Measurements from ENCODE around the gene ASTN2.

DNA sequence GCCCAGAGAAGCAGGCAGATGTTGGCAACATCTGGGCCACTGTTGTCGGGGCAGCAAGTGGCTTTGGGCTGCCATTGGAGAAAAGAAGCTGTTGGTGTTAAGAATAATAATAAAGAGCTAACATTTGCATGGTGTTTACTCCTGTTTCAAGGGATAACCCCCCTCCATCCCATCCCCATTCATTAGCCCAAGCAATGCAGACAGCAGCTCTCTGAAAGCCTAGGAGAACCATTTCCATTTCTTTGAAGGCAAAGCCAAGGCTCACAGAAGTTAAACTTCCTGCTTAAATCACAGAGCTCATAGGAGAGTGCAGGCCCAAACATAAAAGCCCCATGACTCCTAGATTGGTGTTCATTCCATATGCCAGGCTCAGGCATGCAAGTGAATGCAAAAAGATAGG lies 175.4 kb downstream of the ASTN2 start:
- no peak for TF ChIP-seq CTCF (IDR thresholded peaks at IDR 0.05)
- no peak for TF ChIP-seq POLR2A (IDR thresholded peaks at IDR 0.05)

Measured in sigmoid colon (tissue), 3 donors.